SK-N-SH (cell line): Measurements from ENCODE around the gene S100B. TPM values are rescaled to one million over a fixed set of nuclear protein-coding genes. Genes with fewer than 3 reads are reported as not detected.

ENCODE experiments used
- CTCF ChIA-PET: fragments of 300-600, 350-600 bp; formaldehyde crosslinking; extraction: SDS; loops from one replicate; lab custom pipeline; 2021; lab: Yijun Ruan, JAX
- POLR2A ChIA-PET: fragments of 350-600 bp; sonication (Branson Sonifier 250); formaldehyde crosslinking; extraction: SDS; loops from one replicate; lab custom pipeline; 2020; ENCODE audit warnings: antibody characterized with exemption, inconsistent platforms; lab: Yijun Ruan, JAX
- DNase-seq: peaks from one replicate; pipeline ENCODE4 v3.0.0; 2012
- H2AFZ ChIP-seq: fragments of 200-600 bp; sonication (generic); 2 replicates; pipeline ENCODE4 v1.8.1; 2016; ENCODE audit warnings: antibody characterized with exemption, mild to moderate bottlenecking, low read depth
- H3F3A ChIP-seq: fragments of 200-600 bp; sonication (generic); replicated peaks from 2 replicates; pipeline ENCODE3; 2016; ENCODE audit warnings: antibody characterized with exemption, mild to moderate bottlenecking; ENCODE audit not compliant: insufficient read depth
- H3K27ac ChIP-seq, 2 experiments: fragments of 200-500 bp in 1 of 2; fragments of 200-600 bp in 1 of 2; sonication (Bioruptor generic) in 1 of 2; sonication (generic), shearing (Covaris generic) in 1 of 2; 2 replicates each; pipeline versions ENCODE4 v1.5.1 to v1.6.1; 2014 to 2016; ENCODE audit warnings: low read depth in 2 of 2, inconsistent platforms in 1 of 2, low read length in 1 of 2, mild to moderate bottlenecking in 1 of 2, mixed read lengths in 1 of 2
- H3K27me3 ChIP-seq: fragments of 200-600 bp; sonication (generic), shearing (Covaris generic); 2 replicates; pipeline ENCODE4 v1.6.1; 2016; ENCODE audit warnings: mixed run types; ENCODE audit not compliant: insufficient read depth
- H3K36me3 ChIP-seq, 2 experiments: fragments of 200-500 bp in 1 of 2; fragments of 200-600 bp in 1 of 2; sonication (Bioruptor generic) in 1 of 2; sonication (generic) in 1 of 2; replicated peaks in 1 of 2; 2 replicates each; pipeline versions ENCODE3 to v1.5.1; 2014 to 2016; ENCODE audit warnings: low read length in 1 of 2, mild to moderate bottlenecking in 1 of 2; ENCODE audit not compliant: insufficient read depth in 2 of 2, control insufficient read depth in 1 of 2
- H3K4me1 ChIP-seq, 2 experiments: fragments of 200-500 bp in 1 of 2; fragments of 200-600 bp in 1 of 2; sonication (Bioruptor generic) in 1 of 2; sonication (generic), shearing (Covaris generic) in 1 of 2; 2 replicates each; pipeline versions ENCODE4 v1.5.1 to v1.6.1; 2014 to 2016; ENCODE audit warnings: low read depth in 1 of 2, low read length in 1 of 2, mixed run types in 1 of 2; ENCODE audit not compliant: insufficient read depth in 2 of 2, control insufficient read depth in 1 of 2
- H3K4me2 ChIP-seq: fragments of 200-600 bp; sonication (generic), shearing (Covaris generic); 2 replicates; pipeline ENCODE4 v1.6.1; 2017; ENCODE audit warnings: mixed run types
- H3K4me3 ChIP-seq, 2 experiments: fragments of 200-500 bp in 1 of 2; fragments of 200-600 bp in 1 of 2; sonication (Bioruptor generic) in 1 of 2; sonication (generic), shearing (Covaris generic) in 1 of 2; 2 replicates each; pipeline versions ENCODE4 v1.5.1 to v1.8.1; 2014 to 2016; ENCODE audit warnings: low read depth in 2 of 2, inconsistent platforms in 1 of 2, low read length in 1 of 2, mild to moderate bottlenecking in 1 of 2, mixed read lengths in 1 of 2, moderate library complexity in 1 of 2
- H3K79me2 ChIP-seq: fragments of 200-600 bp; sonication (generic); 2 replicates; pipeline ENCODE4 v1.8.1; 2017; ENCODE audit warnings: mild to moderate bottlenecking; ENCODE audit not compliant: insufficient read depth
- H3K9ac ChIP-seq: fragments of 200-600 bp; sonication (generic); 2 replicates; pipeline ENCODE4 v1.6.1; 2017; ENCODE audit warnings: mixed run types
- H3K9me2 ChIP-seq: fragments of 200-600 bp; sonication (generic); 2 replicates; pipeline ENCODE4 v1.6.1; 2017; ENCODE audit warnings: mixed run types
- H3K9me3 ChIP-seq: fragments of 200-600 bp; sonication (generic); 2 replicates; pipeline ENCODE4 v1.6.1; 2017; ENCODE audit warnings: mixed run types, mild to moderate bottlenecking, moderate library complexity
- H4K20me1 ChIP-seq: fragments of 200-600 bp; sonication (generic); 2 replicates; pipeline ENCODE4 v1.6.1; 2017; ENCODE audit warnings: mild to moderate bottlenecking, mixed run types; ENCODE audit not compliant: insufficient read depth
- FOSL2 ChIP-seq: IDR thresholded peaks from 2 replicates; pipeline ENCODE4 v1.4.0; 2012; ENCODE audit warnings: low read depth, mild to moderate bottlenecking, moderate library complexity, borderline replicate concordance
- GABPA ChIP-seq: IDR thresholded peaks from 2 replicates; pipeline ENCODE4 v1.4.0; 2012; ENCODE audit warnings: low read depth, mild to moderate bottlenecking
- JUND ChIP-seq: IDR thresholded peaks from 2 replicates; pipeline ENCODE4 v1.4.0; 2012
- MXI1 ChIP-seq: IDR thresholded peaks from 2 replicates; pipeline ENCODE4 v1.6.1; 2012; ENCODE audit warnings: mild to moderate bottlenecking, low read depth, low read length, improper control_type of control experiment
- NFIC ChIP-seq: IDR thresholded peaks from 2 replicates; pipeline ENCODE4 v1.4.0; 2012; ENCODE audit warnings: borderline replicate concordance
- NRF1 ChIP-seq: IDR thresholded peaks from 2 replicates; pipeline ENCODE4 v1.6.1; 2012; ENCODE audit warnings: low read depth, mild to moderate bottlenecking, low read length
- SMC3 ChIP-seq: IDR thresholded peaks from 2 replicates; pipeline ENCODE4 v1.6.1; 2012; ENCODE audit warnings: low read depth, low read length, improper control_type of control experiment
- TAF1 ChIP-seq: IDR thresholded peaks from 2 replicates; pipeline ENCODE4 v1.6.1; 2012; ENCODE audit warnings: low read depth, mild to moderate bottlenecking, low read length, moderate library complexity, borderline replicate concordance
- TEAD4 ChIP-seq: IDR thresholded peaks from 2 replicates; pipeline ENCODE4 v1.4.0; 2012; ENCODE audit warnings: mild to moderate bottlenecking, borderline replicate concordance; ENCODE audit not compliant: insufficient read depth
- YY1 ChIP-seq: IDR thresholded peaks from 2 replicates; pipeline ENCODE4 v1.4.0; 2012; ENCODE audit warnings: low read depth, mild to moderate bottlenecking
- WGBS: methylation state at CpG from one replicate; pipeline ENCODE4 v1.1.6; 2017; ENCODE audit warnings: low lambda C conversion rate; 5-methylcytosine and 5-hydroxymethylcytosine counted together
- polyA plus RNA-seq, 3 experiments: library from polyadenylated mRNA; depleted of rRNA; stranded (reverse); fragments of >200 nt; gene quantifications; 2 replicates each; pipeline ENCODE4 v1.2.3, GENCODE V29; 2012
- TF ChIP-seq, protein P1 (sequence below): IDR thresholded peaks from 2 replicates; pipeline ENCODE4 v1.6.1; 2012; ENCODE audit warnings: mild to moderate bottlenecking, low read depth, low read length, moderate library complexity

The S100B gene
- polyA plus RNA-seq, 1 of the 3 experiments (the other 2 are of a cell fraction) = 0.12 TPM

- TF ChIP-seq, protein P1, sequence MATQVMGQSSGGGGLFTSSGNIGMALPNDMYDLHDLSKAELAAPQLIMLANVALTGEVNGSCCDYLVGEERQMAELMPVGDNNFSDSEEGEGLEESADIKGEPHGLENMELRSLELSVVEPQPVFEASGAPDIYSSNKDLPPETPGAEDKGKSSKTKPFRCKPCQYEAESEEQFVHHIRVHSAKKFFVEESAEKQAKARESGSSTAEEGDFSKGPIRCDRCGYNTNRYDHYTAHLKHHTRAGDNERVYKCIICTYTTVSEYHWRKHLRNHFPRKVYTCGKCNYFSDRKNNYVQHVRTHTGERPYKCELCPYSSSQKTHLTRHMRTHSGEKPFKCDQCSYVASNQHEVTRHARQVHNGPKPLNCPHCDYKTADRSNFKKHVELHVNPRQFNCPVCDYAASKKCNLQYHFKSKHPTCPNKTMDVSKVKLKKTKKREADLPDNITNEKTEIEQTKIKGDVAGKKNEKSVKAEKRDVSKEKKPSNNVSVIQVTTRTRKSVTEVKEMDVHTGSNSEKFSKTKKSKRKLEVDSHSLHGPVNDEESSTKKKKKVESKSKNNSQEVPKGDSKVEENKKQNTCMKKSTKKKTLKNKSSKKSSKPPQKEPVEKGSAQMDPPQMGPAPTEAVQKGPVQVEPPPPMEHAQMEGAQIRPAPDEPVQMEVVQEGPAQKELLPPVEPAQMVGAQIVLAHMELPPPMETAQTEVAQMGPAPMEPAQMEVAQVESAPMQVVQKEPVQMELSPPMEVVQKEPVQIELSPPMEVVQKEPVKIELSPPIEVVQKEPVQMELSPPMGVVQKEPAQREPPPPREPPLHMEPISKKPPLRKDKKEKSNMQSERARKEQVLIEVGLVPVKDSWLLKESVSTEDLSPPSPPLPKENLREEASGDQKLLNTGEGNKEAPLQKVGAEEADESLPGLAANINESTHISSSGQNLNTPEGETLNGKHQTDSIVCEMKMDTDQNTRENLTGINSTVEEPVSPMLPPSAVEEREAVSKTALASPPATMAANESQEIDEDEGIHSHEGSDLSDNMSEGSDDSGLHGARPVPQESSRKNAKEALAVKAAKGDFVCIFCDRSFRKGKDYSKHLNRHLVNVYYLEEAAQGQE = no peak
- TF ChIP-seq NRF1 = no peak
- TF ChIP-seq SMC3 = no peak
These were observed 8.5 kb upstream of the S100B start (continued) for GRCh38 chr21:46613391-46613790.

DNA sequence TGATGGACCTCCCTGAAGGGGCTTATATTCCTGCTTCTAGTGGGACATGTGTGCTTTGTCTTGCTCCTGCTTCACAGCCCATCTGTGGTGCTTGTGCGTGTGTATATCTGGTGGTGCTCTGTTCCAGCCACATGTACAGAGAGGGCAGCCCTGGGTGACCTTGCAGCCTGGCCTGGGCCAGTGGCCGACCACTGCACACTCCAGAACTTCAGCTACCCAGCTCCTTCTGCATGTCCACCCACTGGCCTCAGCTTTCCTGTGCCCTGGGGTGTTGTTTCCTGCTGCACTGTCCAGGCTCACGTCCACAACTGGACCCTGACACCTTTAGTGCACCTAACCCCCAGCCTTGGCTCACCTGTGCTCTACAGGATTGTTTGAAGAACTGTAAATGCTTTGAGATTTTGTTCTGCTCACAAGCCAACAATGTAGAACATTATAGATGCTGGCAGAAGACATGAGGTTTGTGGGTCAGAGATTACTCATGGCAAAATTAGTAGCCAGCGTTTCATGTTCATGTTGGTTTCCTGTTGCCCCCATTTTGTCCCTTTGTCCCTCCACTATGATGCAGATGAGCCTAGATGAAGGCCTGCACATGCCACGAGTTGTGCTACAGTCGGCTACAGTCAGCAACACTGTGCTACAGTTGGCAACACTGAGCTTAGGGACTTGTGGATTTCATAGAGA, 5.3 kb upstream of the S100B start:
- H2AFZ ChIP-seq = peak overlapping the region; percentile 80
- no peaks in the 10 kb centered on the region for H3K27me3 ChIP-seq
- H3K27ac ChIP-seq = peak overlapping the region in 1 of 2 experiments; percentile 70; a peak in 2 of 4 replicates
- no peaks in the 10 kb centered on the region for H4K20me1 ChIP-seq
- H3F3A ChIP-seq = no peaks in the 10 kb centered on the region
- peaks cover 4 to 5% of the 10 kb centered on the region in 2 experiments; a peak in 2 of 4 replicates for H3K4me1 ChIP-seq
- H3K9me2 ChIP-seq = no peaks in the 10 kb centered on the region
- peak; percentile 57; the same call in 1 of the 2 replicates for TF ChIP-seq FOSL2
- peak; percentile 33; the same call in 1 of the 2 replicates for TF ChIP-seq JUND
- TF ChIP-seq NFIC = no peak
- WGBS = 24% methylated on average over 5 of the region's 6 CpGs
- peak overlapping the region; percentile 46 for H3K4me2 ChIP-seq
- H3K36me3 ChIP-seq = no peaks in the 10 kb centered on the region
- 0 out of 2 replicates have a peak, but pooled peaks cover 3% of the 10 kb centered on the region for H3K9me3 ChIP-seq
- ChIA-PET POLR2A (no interaction called here), CTCF (no interaction called here)
- no peaks in the 10 kb centered on the region for H3K79me2 ChIP-seq
- DNase-seq = no peak
- peak overlapping the region; percentile 23; the same call in 1 of the 2 replicates for H3K9ac ChIP-seq
- no peak overlapping the region for H3K4me3 ChIP-seq

GRCh38 chr21:46608672-46609111, 3.8 kb upstream of the S100B start:
- POLR2A ChIA-PET = interaction anchor here (0.6 kb wide), 1 partner anchor 635 kb away, joined by 3 read pairs; no protein-coding TSS in a partner anchor
- Histone ChIP-seq H4K20me1 (no peaks in the 10 kb centered on the region), H3K4me3 (no peak overlapping the region), H3K36me3 (no peaks in the 10 kb centered on the region), H2AFZ (no peak overlapping the region), H3K27ac (no peak overlapping the region), H3K79me2 (no peaks in the 10 kb centered on the region), H3F3A (no peaks in the 10 kb centered on the region), H3K27me3 (no peaks in the 10 kb centered on the region), H3K4me2 (no peak overlapping the region)
- DNase-seq = no peak
- TF ChIP-seq TEAD4 (no peak), GABPA (no peak), TAF1 (no peak), YY1 (no peak), MXI1 (no peak)
- TF ChIP-seq, all 33 proteins: peak for 0
- Histone ChIP-seq H3K4me1 (peaks cover 5 to 10% of the 10 kb centered on the region in 2 experiments; a peak in 2 of 4 replicates), H3K9ac (no peak overlapping the region), H3K9me2 (no peaks in the 10 kb centered on the region), H3K9me3 (0 out of 2 replicates have a peak, but pooled peaks cover 3% of the 10 kb centered on the region)
- 70% methylated on average over 3 of the region's 3 CpGs for WGBS
- CTCF ChIA-PET = interaction anchor here (1.0 kb wide), 1 partner anchor 20 kb away, joined by 3 read pairs; no protein-coding TSS in a partner anchor
